GM10248 (cell line): ENCODE data around the gene CCDC38.

Source experiments
- CTCF ChIA-PET: fragments of 300-600 bp; sonication (Branson Sonifier 250); formaldehyde crosslinking; extraction: SDS; loops from one replicate; lab custom pipeline; 2021; ENCODE audit warnings: antibody characterized with exemption; lab: Yijun Ruan, JAX
- POLR2A ChIA-PET: fragments of 350-650 bp; sonication (Branson Sonifier 250); formaldehyde crosslinking; extraction: SDS; loops from one replicate; lab custom pipeline; 2020; ENCODE audit warnings: antibody characterized with exemption; lab: Yijun Ruan, JAX
- DNase-seq: peaks from one replicate; pipeline ENCODE4 v3.0.0; 2012; ENCODE audit errors: extremely low spot score
- TF ChIP-seq, protein P1 (sequence below): IDR thresholded peaks from 2 replicates; pipeline ENCODE4 v1.5.1; 2012; ENCODE audit warnings: mild to moderate bottlenecking, low read depth; ENCODE audit errors: extremely low read depth, missing control alignments, control extremely low read depth

The CCDC38 gene

DNA sequence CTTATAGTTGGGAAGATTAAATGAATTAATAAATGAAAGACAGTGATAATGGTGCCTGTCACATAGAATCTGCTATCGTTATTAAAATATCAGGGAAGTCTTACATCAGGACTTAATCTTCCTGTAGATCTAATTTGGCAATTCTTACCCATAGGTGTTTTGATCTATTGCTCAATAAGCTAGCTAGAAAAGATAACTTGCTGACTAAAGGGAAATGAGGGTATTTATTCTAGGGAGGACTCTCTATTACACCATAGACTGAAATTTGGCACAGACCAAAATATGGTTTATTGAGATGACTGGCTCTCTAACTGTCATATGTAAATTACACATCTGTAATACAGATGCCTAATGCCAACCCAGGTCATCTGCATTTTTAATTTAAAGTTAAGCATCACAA, 42.3 kb upstream of the CCDC38 start:
- POLR2A ChIA-PET = no interaction called here
- CTCF ChIA-PET = no interaction called here
- DNase-seq = no peak
- TF ChIP-seq, protein P1, sequence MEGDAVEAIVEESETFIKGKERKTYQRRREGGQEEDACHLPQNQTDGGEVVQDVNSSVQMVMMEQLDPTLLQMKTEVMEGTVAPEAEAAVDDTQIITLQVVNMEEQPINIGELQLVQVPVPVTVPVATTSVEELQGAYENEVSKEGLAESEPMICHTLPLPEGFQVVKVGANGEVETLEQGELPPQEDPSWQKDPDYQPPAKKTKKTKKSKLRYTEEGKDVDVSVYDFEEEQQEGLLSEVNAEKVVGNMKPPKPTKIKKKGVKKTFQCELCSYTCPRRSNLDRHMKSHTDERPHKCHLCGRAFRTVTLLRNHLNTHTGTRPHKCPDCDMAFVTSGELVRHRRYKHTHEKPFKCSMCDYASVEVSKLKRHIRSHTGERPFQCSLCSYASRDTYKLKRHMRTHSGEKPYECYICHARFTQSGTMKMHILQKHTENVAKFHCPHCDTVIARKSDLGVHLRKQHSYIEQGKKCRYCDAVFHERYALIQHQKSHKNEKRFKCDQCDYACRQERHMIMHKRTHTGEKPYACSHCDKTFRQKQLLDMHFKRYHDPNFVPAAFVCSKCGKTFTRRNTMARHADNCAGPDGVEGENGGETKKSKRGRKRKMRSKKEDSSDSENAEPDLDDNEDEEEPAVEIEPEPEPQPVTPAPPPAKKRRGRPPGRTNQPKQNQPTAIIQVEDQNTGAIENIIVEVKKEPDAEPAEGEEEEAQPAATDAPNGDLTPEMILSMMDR = no peak

DNA sequence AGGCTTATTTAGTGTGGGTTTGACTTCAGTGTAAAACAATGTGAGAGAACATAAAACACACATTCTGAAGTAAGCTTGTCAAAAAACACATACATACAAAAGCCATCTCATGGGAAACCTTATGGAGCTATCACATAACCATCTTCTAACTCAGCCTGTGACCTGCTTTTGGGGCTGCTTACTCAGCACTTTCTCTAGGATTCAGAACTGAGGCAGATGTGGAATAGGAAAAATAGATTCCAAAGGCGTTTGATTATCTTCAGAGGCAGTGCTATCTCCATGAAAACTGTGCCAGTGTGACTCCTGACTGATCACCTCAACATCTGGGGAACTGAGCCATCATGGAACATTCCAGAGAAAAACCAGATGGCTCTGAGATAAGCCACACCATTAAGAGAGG, 40.2 kb upstream of the CCDC38 start:
- CTCF ChIA-PET = interaction anchor here (2.0 kb wide), 1 partner anchor 10 kb away, joined by 5 read pairs; no protein-coding TSS in a partner anchor
- TF ChIP-seq, protein P1 = no peak
- DNase-seq = no peak
- POLR2A ChIA-PET = no interaction called here

- ChIA-PET POLR2A (no interaction called here), CTCF (interaction anchor here (1.3 kb wide), 1 partner anchor 61 kb away, joined by 3 read pairs; no protein-coding TSS in a partner anchor)
- DNase-seq = no peak
- TF ChIP-seq, protein P1 = no peak
These were observed 38.0 kb upstream of the CCDC38 start for GRCh38 chr12:95980437-95980836.

DNA sequence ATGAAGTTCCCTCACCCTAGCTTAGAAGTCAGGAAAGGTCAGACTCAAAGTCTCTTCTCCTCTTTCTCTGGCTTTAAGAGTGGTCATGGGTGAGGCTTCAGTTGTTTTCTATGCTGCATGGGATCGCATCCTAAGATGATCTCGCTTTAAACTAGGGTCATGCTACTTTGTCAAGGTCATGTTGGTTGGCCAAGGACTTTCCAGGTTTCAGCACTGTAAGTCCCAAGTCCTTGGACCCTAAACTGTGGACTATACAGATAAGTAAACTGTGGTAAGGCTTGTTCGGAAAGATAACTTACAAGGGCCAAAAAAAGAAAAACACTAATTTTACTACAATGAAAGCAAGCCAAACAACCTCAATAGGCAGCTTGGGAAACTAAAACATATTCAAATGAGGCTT, 36.4 kb upstream of the CCDC38 start:
- ChIA-PET POLR2A (no interaction called here), CTCF (interaction anchor here (0.6 to 3.4 kb wide), 2 partner anchors 16 to 20 kb away, joined by 3 to 13 read pairs; no protein-coding TSS in a partner anchor)
- no peak for DNase-seq
- TF ChIP-seq, protein P1 = no peak

- POLR2A ChIA-PET = no interaction called here
- DNase-seq = no peak
- TF ChIP-seq, protein P1 = no peak
- CTCF ChIA-PET = interaction anchor here (0.6 to 3.4 kb wide), 2 partner anchors 16 to 20 kb away, joined by 3 to 13 read pairs; no protein-coding TSS in a partner anchor
These were observed 35.9 kb upstream of the CCDC38 start for GRCh38 chr12:95978351-95978750.

GRCh38 chr12:95977764-95978305, 35.4 kb upstream of the CCDC38 start:
- TF ChIP-seq, protein P1 = no peak
- no peak for DNase-seq
- CTCF ChIA-PET = interaction anchor here (0.6 to 3.4 kb wide), 2 partner anchors 13 to 21 kb away, joined by 3 to 13 read pairs; no protein-coding TSS in a partner anchor
- POLR2A ChIA-PET = no interaction called here
